HepG2 (cell line): Measurements from ENCODE around the gene STK4.

Experiments used
- EZH2 ChIP-seq: conservative IDR thresholded peaks from 2 replicates; pipeline ENCODE4 v1.6.1; 2012; ENCODE audit warnings: mild to moderate bottlenecking, low read depth, low read length, moderate library complexity
- HNRNPH1 ChIP-seq: fragments of 200-400 bp; formaldehyde crosslinking; optimal IDR thresholded peaks from 2 replicates; pipeline ENCODE3; 2017; ENCODE audit warnings: mild to moderate bottlenecking, low read depth, low read length
- JUND ChIP-seq: sonication (generic); formaldehyde crosslinking; IDR thresholded peaks from 2 replicates; pipeline ENCODE4 v1.8.0; 2022; ENCODE audit warnings: mild to moderate bottlenecking, missing genetic modification reagents
- ZNF605 ChIP-seq: sonication (generic); formaldehyde crosslinking; IDR thresholded peaks from 2 replicates; pipeline ENCODE4 v1.8.0; 2022; ENCODE audit warnings: mild to moderate bottlenecking, missing genetic modification reagents

- no peak for TF ChIP-seq JUND (CRISPR knock-in tag)
- TF ChIP-seq EZH2: no peak
- TF ChIP-seq HNRNPH1: no peak
- no peak for TF ChIP-seq ZNF605 (CRISPR knock-in tag)
Observed at GRCh38 chr20:45083127-45083526, 116.8 kb downstream of the STK4 start.
